ENCODE data around the gene BMP2K.
A peak's percentile ranks its signal among the peaks of the same experiment; 100 is the strongest.
"Not testable (repeated sequence)": the region's sequence is repeated elsewhere in the genome, so short reads cannot be mapped to it uniquely, and the experiment has no call there.

Gene BMP2K

GRCh38 chr4:78864405-78865024 lies 88.4 kb downstream of the BMP2K start:
- DNase-seq, result peak; percentile 61

GRCh38 chr4:78865451-78865850 lies 89.3 kb downstream of the BMP2K start:
- no peak for DNase-seq

GRCh38 chr4:78868712-78869111 lies 92.6 kb downstream of the BMP2K start:
- not testable (repeated sequence) for DNase-seq

GRCh38 chr4:78870056-78870455 lies 93.9 kb downstream of the BMP2K start:
- DNase-seq, result no peak

GRCh38 chr4:78876568-78877320 lies 100.6 kb downstream of the BMP2K start:
- DNase-seq, result peak; percentile 44

- DNase-seq, result no peak
Observed at GRCh38 chr4:78878031-78878430, 101.9 kb downstream of the BMP2K start.

GRCh38 chr4:78880874-78881492 lies 104.8 kb downstream of the BMP2K start:
- DNase-seq, result no peak

- DNase-seq, result no peak
Observed at GRCh38 chr4:78885598-78885997, 109.4 kb downstream of the BMP2K start.

- DNase-seq, result no peak
Observed at GRCh38 chr4:78889955-78890354, 113.8 kb downstream of the BMP2K start.

GRCh38 chr4:78899302-78899701 lies 123.2 kb downstream of the BMP2K start:
- no peak for DNase-seq

- no peak for DNase-seq
Observed at GRCh38 chr4:78901882-78902281, 125.7 kb downstream of the BMP2K start.

GRCh38 chr4:78902298-78902697 lies 126.1 kb downstream of the BMP2K start:
- peak; percentile 5 for DNase-seq

- no peak for DNase-seq
Observed at GRCh38 chr4:78904143-78904542, 128.0 kb downstream of the BMP2K start.

GRCh38 chr4:78907638-78908037 lies 131.5 kb downstream of the BMP2K start:
- no peak for DNase-seq

- DNase-seq, result not testable (repeated sequence)
Observed at GRCh38 chr4:78908974-78909373, 132.8 kb downstream of the BMP2K start.

GRCh38 chr4:78910612-78911011 lies 134.5 kb downstream of the BMP2K start:
- no peak for DNase-seq

GRCh38 chr4:78922207-78922606 lies 146.1 kb downstream of the BMP2K start:
- DNase-seq, result peak; percentile 64

GRCh38 chr4:78923464-78924312 lies 147.5 kb downstream of the BMP2K start:
- no peak for DNase-seq

- DNase-seq, result no peak
Observed at GRCh38 chr4:78926826-78927225, 150.7 kb downstream of the BMP2K start.

- no peak for DNase-seq
Observed at GRCh38 chr4:78928835-78929234, 152.7 kb downstream of the BMP2K start.

- no peak for DNase-seq
Observed at GRCh38 chr4:78930016-78930629, 154.0 kb downstream of the BMP2K start.

GRCh38 chr4:78936989-78937388 lies 160.8 kb downstream of the BMP2K start:
- no peak for DNase-seq

- DNase-seq, result no peak
Observed at GRCh38 chr4:78937837-78938236, 161.7 kb downstream of the BMP2K start.
